Endothelial cell (in vitro differentiated cells): ENCODE data around the gene NBPF20. TPM values are rescaled to one million over a fixed set of nuclear protein-coding genes. Genes with fewer than 3 reads are reported as not detected.
"Not testable (repeated sequence)": the region's sequence is repeated elsewhere in the genome, so short reads cannot be mapped to it uniquely, and the experiment has no call there.

ENCODE experiments used
- DNase-seq: peaks from one replicate; pipeline ENCODE4 v3.0.0; 2021; ENCODE audit warnings: low spot score
- H3K27ac Mint-ChIP-seq: one replicate; pipeline ENCODE4 v1.8.0; 2021; ENCODE audit warnings: mixed read lengths, inconsistent platforms; ENCODE audit not compliant: unreplicated experiment
- H3K27me3 Mint-ChIP-seq: one replicate; pipeline ENCODE4 v1.8.0; 2021; ENCODE audit warnings: mild to moderate bottlenecking, moderate library complexity, mixed read lengths, inconsistent platforms; ENCODE audit not compliant: unreplicated experiment
- H3K36me3 Mint-ChIP-seq: one replicate; pipeline ENCODE4 v1.8.0; 2021; ENCODE audit warnings: mild to moderate bottlenecking, low read depth, mixed read lengths, inconsistent platforms; ENCODE audit not compliant: unreplicated experiment
- H3K4me1 Mint-ChIP-seq: one replicate; pipeline ENCODE4 v1.8.0; 2021; ENCODE audit warnings: mild to moderate bottlenecking, mixed read lengths, inconsistent platforms; ENCODE audit not compliant: unreplicated experiment
- H3K4me3 Mint-ChIP-seq: one replicate; pipeline ENCODE4 v1.8.0; 2021; ENCODE audit warnings: mild to moderate bottlenecking, mixed read lengths, inconsistent platforms; ENCODE audit not compliant: unreplicated experiment
- H3K9me3 Mint-ChIP-seq: one replicate; pipeline ENCODE4 v1.8.0; 2021; ENCODE audit warnings: mixed read lengths, inconsistent platforms; ENCODE audit not compliant: unreplicated experiment
- total RNA-seq: library from RNA; stranded (reverse); fragmentation: NEBNext Ultra II Directional; extraction: Animal tissue kit (Norgen Biotek cat#: 25700); gene quantifications from one replicate; pipeline ENCODE4 v1.2.1, GENCODE V29; 2021; ENCODE audit not compliant: unreplicated experiment

NBPF20 gene
- total RNA-seq, 1 donor from 2014 or later: 6.0 TPM

- H3K27ac Mint-ChIP-seq, DNase-seq, H3K36me3 Mint-ChIP-seq, H3K9me3 Mint-ChIP-seq, H3K27me3 Mint-ChIP-seq, H3K4me1 Mint-ChIP-seq, H3K4me3 Mint-ChIP-seq: not testable (repeated sequence)
Measured at GRCh38 chr1:145459591-145459990, 34.2 kb upstream of the NBPF20 start.

GRCh38 chr1:145459063-145459462 is 33.7 kb upstream of the NBPF20 start:
- not testable (repeated sequence) for H3K9me3 Mint-ChIP-seq, H3K4me3 Mint-ChIP-seq, DNase-seq, H3K4me1 Mint-ChIP-seq, H3K27me3 Mint-ChIP-seq, H3K27ac Mint-ChIP-seq, H3K36me3 Mint-ChIP-seq

- H3K36me3 Mint-ChIP-seq, H3K27ac Mint-ChIP-seq, H3K9me3 Mint-ChIP-seq, H3K27me3 Mint-ChIP-seq, H3K4me1 Mint-ChIP-seq, H3K4me3 Mint-ChIP-seq, DNase-seq: not testable (repeated sequence)
Measured at GRCh38 chr1:145454824-145455177, 29.4 kb upstream of the NBPF20 start.

GRCh38 chr1:145453873-145454823 is 28.7 kb upstream of the NBPF20 start:
- DNase-seq, H3K36me3 Mint-ChIP-seq, H3K27me3 Mint-ChIP-seq, H3K27ac Mint-ChIP-seq, H3K4me1 Mint-ChIP-seq, H3K4me3 Mint-ChIP-seq, H3K9me3 Mint-ChIP-seq: not testable (repeated sequence)

- not testable (repeated sequence) for H3K27me3 Mint-ChIP-seq, H3K36me3 Mint-ChIP-seq, DNase-seq, H3K9me3 Mint-ChIP-seq, H3K4me3 Mint-ChIP-seq, H3K27ac Mint-ChIP-seq, H3K4me1 Mint-ChIP-seq
Measured at GRCh38 chr1:145452506-145452905, 27.1 kb upstream of the NBPF20 start.

- not testable (repeated sequence) for H3K4me3 Mint-ChIP-seq, H3K4me1 Mint-ChIP-seq, H3K36me3 Mint-ChIP-seq, H3K9me3 Mint-ChIP-seq, H3K27ac Mint-ChIP-seq, H3K27me3 Mint-ChIP-seq
- peak; percentile 66 for DNase-seq
Measured at GRCh38 chr1:145451914-145452313, 26.5 kb upstream of the NBPF20 start.

- H3K27me3 Mint-ChIP-seq, H3K4me3 Mint-ChIP-seq, H3K4me1 Mint-ChIP-seq, H3K9me3 Mint-ChIP-seq, DNase-seq, H3K36me3 Mint-ChIP-seq, H3K27ac Mint-ChIP-seq: not testable (repeated sequence)
Measured at GRCh38 chr1:145445219-145445618, 19.8 kb upstream of the NBPF20 start.

GRCh38 chr1:145442340-145442739 is 16.9 kb upstream of the NBPF20 start:
- not testable (repeated sequence) for H3K4me1 Mint-ChIP-seq, H3K27me3 Mint-ChIP-seq, H3K36me3 Mint-ChIP-seq, H3K27ac Mint-ChIP-seq, H3K4me3 Mint-ChIP-seq, H3K9me3 Mint-ChIP-seq, DNase-seq

- not testable (repeated sequence) for H3K4me1 Mint-ChIP-seq, H3K4me3 Mint-ChIP-seq, H3K36me3 Mint-ChIP-seq, H3K27ac Mint-ChIP-seq, DNase-seq, H3K9me3 Mint-ChIP-seq
- peaks cover 16% of the 10 kb centered on the region for H3K27me3 Mint-ChIP-seq
Measured at GRCh38 chr1:145431363-145432256, 6.2 kb upstream of the NBPF20 start.

- not testable (repeated sequence) for H3K4me1 Mint-ChIP-seq, H3K4me3 Mint-ChIP-seq, H3K36me3 Mint-ChIP-seq, DNase-seq, H3K27ac Mint-ChIP-seq, H3K9me3 Mint-ChIP-seq
- H3K27me3 Mint-ChIP-seq: peaks cover 16% of the 10 kb centered on the region
Measured at GRCh38 chr1:145430830-145431229, 5.4 kb upstream of the NBPF20 start.

GRCh38 chr1:145429329-145429728 is 3.9 kb upstream of the NBPF20 start:
- H3K4me3 Mint-ChIP-seq, H3K36me3 Mint-ChIP-seq, H3K27ac Mint-ChIP-seq, DNase-seq, H3K9me3 Mint-ChIP-seq: not testable (repeated sequence)
- peaks cover 18% of the 10 kb centered on the region for H3K27me3 Mint-ChIP-seq
- H3K4me1 Mint-ChIP-seq: peaks cover 13% of the 10 kb centered on the region
